Measurements from ENCODE around the gene FLT1.

The FLT1 gene

GRCh38 chr13:28494778-28495537 lies at the start of gene FLT1:
Gene FLT1 (minus strand): TSS chr13:28495128. CDS start chr13:28494843, 285 bp downstream.
- H3K9me3 ChIP-seq (ENCODE audit: control insufficient read depth, low read length): no peaks in the 10 kb centered on the region
- H3K9ac ChIP-seq (ENCODE audit: low read length): no peak within 1 kb of the TSS
- no peaks in the 10 kb centered on the region for H3K4me1 ChIP-seq (ENCODE audit: control insufficient read depth, insufficient read depth, low read length)
- no peaks in the 10 kb centered on the region for H3K36me3 ChIP-seq (ENCODE audit: control insufficient read depth, insufficient read depth, low read length)
- peaks cover 49% of the 10 kb centered on the region for H3K27me3 ChIP-seq (ENCODE audit: control insufficient read depth, insufficient read depth, low read length)
- no peak within 1 kb of the TSS for H3K4me3 ChIP-seq (ENCODE audit: low read length)

- H3K4me1 ChIP-seq (ENCODE audit: control insufficient read depth, insufficient read depth, low read length): no peaks in the 10 kb centered on the region
- H3K27me3 ChIP-seq (ENCODE audit: control insufficient read depth, insufficient read depth, low read length): peaks cover 4% of the 10 kb centered on the region
- no peaks in the 10 kb centered on the region for H3K36me3 ChIP-seq (ENCODE audit: control insufficient read depth, insufficient read depth, low read length)
- H3K9me3 ChIP-seq (ENCODE audit: control insufficient read depth, low read length): no peaks in the 10 kb centered on the region
- H3K4me3 ChIP-seq (ENCODE audit: low read length): no peak overlapping the region
- H3K9ac ChIP-seq (ENCODE audit: low read length): no peak overlapping the region
Measured at GRCh38 chr13:28544026-28544425, 49.1 kb upstream of the FLT1 start.

GRCh38 chr13:28542804-28543203 lies 47.9 kb upstream of the FLT1 start:
- Histone ChIP-seq H3K27me3 (ENCODE audit: control insufficient read depth, insufficient read depth, low read length) (peaks cover 4% of the 10 kb centered on the region), H3K4me3 (ENCODE audit: low read length) (no peak overlapping the region)

DNA sequence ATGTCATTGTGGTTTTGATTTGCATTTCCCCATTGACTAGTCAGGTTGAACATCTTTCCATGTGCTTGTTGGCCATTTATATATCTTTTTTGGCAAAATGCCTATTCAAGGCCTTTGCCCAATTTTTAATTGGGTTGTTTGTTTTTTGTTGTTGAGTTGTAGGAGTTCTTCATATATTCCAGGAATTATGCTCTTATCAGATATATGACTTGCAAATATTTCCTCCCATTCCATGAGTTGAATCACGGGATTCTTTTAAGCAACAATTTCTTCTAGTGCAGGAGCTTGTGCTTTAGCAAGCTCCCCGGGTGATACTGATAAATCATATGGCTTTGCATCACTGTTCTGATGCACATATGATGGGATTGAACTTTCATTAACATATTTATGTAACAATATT lies 47.0 kb upstream of the FLT1 start:
- Histone ChIP-seq H3K4me3 (ENCODE audit: low read length) (no peak overlapping the region), H3K27me3 (ENCODE audit: control insufficient read depth, insufficient read depth, low read length) (no peaks in the 10 kb centered on the region)

More at GRCh38 chr13:28542804-28543203, 47.9 kb upstream of the FLT1 start:
- Histone ChIP-seq H3K36me3 (ENCODE audit: control insufficient read depth, insufficient read depth, low read length) (no peaks in the 10 kb centered on the region), H3K9me3 (ENCODE audit: control insufficient read depth, low read length) (no peaks in the 10 kb centered on the region), H3K9ac (ENCODE audit: low read length) (no peak overlapping the region), H3K4me1 (ENCODE audit: control insufficient read depth, insufficient read depth, low read length) (no peaks in the 10 kb centered on the region)

DNA sequence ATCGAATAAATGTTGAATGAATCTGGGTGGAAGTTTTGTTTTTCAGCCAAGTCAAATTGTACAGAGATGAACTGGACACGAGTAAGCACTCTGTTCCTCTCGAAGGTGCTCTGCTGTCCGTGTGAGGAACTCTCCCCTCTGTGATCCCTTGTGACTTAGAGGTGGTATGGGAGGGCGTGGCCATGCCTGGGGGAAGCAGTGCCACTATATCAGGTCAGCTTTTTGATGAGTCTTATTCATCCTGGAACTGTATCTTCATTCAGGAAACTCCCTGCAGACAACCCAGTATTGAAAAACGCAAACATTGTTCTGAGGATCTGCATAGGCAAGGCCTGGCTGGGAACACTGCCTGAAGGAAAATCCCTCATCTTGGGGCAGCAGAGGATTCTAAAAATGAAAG lies 45.7 kb upstream of the FLT1 start:
- H3K9me3 ChIP-seq (ENCODE audit: control insufficient read depth, low read length): no peaks in the 10 kb centered on the region
- H3K4me1 ChIP-seq (ENCODE audit: control insufficient read depth, insufficient read depth, low read length): no peaks in the 10 kb centered on the region
- no peak overlapping the region for H3K9ac ChIP-seq (ENCODE audit: low read length)
- no peaks in the 10 kb centered on the region for H3K27me3 ChIP-seq (ENCODE audit: control insufficient read depth, insufficient read depth, low read length)
- H3K4me3 ChIP-seq (ENCODE audit: low read length): no peak overlapping the region
- H3K36me3 ChIP-seq (ENCODE audit: control insufficient read depth, insufficient read depth, low read length): no peaks in the 10 kb centered on the region

More for the DNA sequence above, 47.0 kb upstream of the FLT1 start:
- H3K9me3 ChIP-seq (ENCODE audit: control insufficient read depth, low read length): no peaks in the 10 kb centered on the region
- no peaks in the 10 kb centered on the region for H3K36me3 ChIP-seq (ENCODE audit: control insufficient read depth, insufficient read depth, low read length)
- no peak overlapping the region for H3K9ac ChIP-seq (ENCODE audit: low read length)
- no peaks in the 10 kb centered on the region for H3K4me1 ChIP-seq (ENCODE audit: control insufficient read depth, insufficient read depth, low read length)

GRCh38 chr13:28539625-28540286 lies 44.8 kb upstream of the FLT1 start:
- Histone ChIP-seq H3K4me1 (ENCODE audit: control insufficient read depth, insufficient read depth, low read length) (no peaks in the 10 kb centered on the region), H3K27me3 (ENCODE audit: control insufficient read depth, insufficient read depth, low read length) (no peaks in the 10 kb centered on the region), H3K36me3 (ENCODE audit: control insufficient read depth, insufficient read depth, low read length) (no peaks in the 10 kb centered on the region), H3K9ac (ENCODE audit: low read length) (no peak overlapping the region), H3K4me3 (ENCODE audit: low read length) (no peak overlapping the region), H3K9me3 (ENCODE audit: control insufficient read depth, low read length) (no peaks in the 10 kb centered on the region)

DNA sequence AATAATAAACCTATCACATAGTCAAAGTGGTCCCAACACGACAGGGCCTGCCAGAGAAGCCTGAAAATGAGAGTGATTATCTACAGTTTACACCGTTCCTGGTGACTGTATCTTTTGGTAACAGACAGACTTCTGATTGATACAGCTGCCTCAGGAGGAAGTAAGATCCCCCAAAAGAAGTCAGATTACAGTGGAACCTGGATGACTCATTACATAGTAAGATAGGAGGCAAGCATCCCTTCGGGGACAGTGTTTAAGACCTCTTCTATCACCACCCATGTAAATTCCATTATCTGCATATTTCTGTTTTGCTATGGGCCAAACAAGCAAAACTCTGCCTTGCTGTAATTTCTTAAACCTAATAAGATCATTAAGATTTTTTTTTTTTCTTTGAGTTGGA lies 44.0 kb upstream of the FLT1 start:
- H3K4me3 ChIP-seq (ENCODE audit: low read length): no peak overlapping the region
- no peak overlapping the region for H3K9ac ChIP-seq (ENCODE audit: low read length)
- peaks cover 5% of the 10 kb centered on the region for H3K27me3 ChIP-seq (ENCODE audit: control insufficient read depth, insufficient read depth, low read length)
- H3K9me3 ChIP-seq (ENCODE audit: control insufficient read depth, low read length): no peaks in the 10 kb centered on the region
- no peaks in the 10 kb centered on the region for H3K36me3 ChIP-seq (ENCODE audit: control insufficient read depth, insufficient read depth, low read length)
- no peaks in the 10 kb centered on the region for H3K4me1 ChIP-seq (ENCODE audit: control insufficient read depth, insufficient read depth, low read length)

- Histone ChIP-seq H3K36me3 (ENCODE audit: control insufficient read depth, insufficient read depth, low read length) (no peaks in the 10 kb centered on the region), H3K9me3 (ENCODE audit: control insufficient read depth, low read length) (no peaks in the 10 kb centered on the region), H3K9ac (ENCODE audit: low read length) (no peak overlapping the region), H3K4me3 (ENCODE audit: low read length) (no peak overlapping the region), H3K4me1 (ENCODE audit: control insufficient read depth, insufficient read depth, low read length) (no peaks in the 10 kb centered on the region), H3K27me3 (ENCODE audit: control insufficient read depth, insufficient read depth, low read length) (peaks cover 21% of the 10 kb centered on the region)
Measured at GRCh38 chr13:28537171-28537570, 42.2 kb upstream of the FLT1 start.

GRCh38 chr13:28536371-28536770 lies 41.4 kb upstream of the FLT1 start:
- H3K4me3 ChIP-seq (ENCODE audit: low read length): no peak overlapping the region
- no peak overlapping the region for H3K9ac ChIP-seq (ENCODE audit: low read length)
- H3K4me1 ChIP-seq (ENCODE audit: control insufficient read depth, insufficient read depth, low read length): peaks cover 4% of the 10 kb centered on the region
- H3K9me3 ChIP-seq (ENCODE audit: control insufficient read depth, low read length): no peaks in the 10 kb centered on the region
- H3K36me3 ChIP-seq (ENCODE audit: control insufficient read depth, insufficient read depth, low read length): no peaks in the 10 kb centered on the region
- H3K27me3 ChIP-seq (ENCODE audit: control insufficient read depth, insufficient read depth, low read length): peaks cover 29% of the 10 kb centered on the region

DNA sequence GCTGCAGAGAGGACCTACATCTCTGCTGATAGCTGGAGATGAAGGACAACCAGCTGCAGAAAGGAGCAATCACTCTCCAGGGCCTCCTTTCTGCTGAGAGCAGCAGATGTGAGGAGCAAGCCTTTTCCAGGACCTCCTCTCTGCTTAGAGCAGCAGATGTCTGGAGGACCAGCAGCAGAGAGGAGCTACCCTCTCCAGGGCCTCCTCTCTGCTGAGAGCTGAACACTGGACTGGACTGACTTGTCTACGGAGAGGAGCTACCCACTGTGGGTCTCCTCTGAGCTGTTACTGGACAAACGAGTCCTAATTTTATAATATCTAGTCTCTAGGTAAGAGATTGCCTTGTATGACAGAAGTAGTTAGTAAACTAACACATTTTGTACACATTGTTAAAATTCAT lies 40.8 kb upstream of the FLT1 start:
- no peak overlapping the region for H3K4me3 ChIP-seq (ENCODE audit: low read length)
- H3K36me3 ChIP-seq (ENCODE audit: control insufficient read depth, insufficient read depth, low read length): no peaks in the 10 kb centered on the region
- no peaks in the 10 kb centered on the region for H3K9me3 ChIP-seq (ENCODE audit: control insufficient read depth, low read length)
- H3K9ac ChIP-seq (ENCODE audit: low read length): no peak overlapping the region
- H3K27me3 ChIP-seq (ENCODE audit: control insufficient read depth, insufficient read depth, low read length): peaks cover 35% of the 10 kb centered on the region
- H3K4me1 ChIP-seq (ENCODE audit: control insufficient read depth, insufficient read depth, low read length): peaks cover 9% of the 10 kb centered on the region

DNA sequence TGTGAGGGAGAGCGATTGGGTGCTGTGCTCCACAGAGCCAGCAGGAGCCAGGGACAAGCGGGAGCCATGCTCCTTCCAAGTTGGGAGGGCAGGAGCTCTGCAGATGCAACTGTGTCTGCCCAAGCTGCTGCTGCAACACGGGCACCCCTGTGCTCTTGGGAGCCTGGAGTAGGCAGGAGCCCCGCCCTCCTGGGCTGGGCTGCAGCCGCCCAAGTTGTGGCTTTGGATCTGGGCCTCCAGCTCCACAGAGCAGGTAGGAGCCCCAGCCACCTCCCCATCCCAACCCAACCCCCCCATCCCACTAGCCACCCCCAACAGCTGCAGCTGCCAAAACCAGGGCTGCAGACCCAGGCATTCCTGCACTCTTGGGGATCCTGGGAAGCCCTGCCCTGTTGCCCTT lies 39.9 kb upstream of the FLT1 start:
- H3K9me3 ChIP-seq (ENCODE audit: control insufficient read depth, low read length): no peaks in the 10 kb centered on the region
- no peaks in the 10 kb centered on the region for H3K36me3 ChIP-seq (ENCODE audit: control insufficient read depth, insufficient read depth, low read length)
- peaks cover 44% of the 10 kb centered on the region for H3K27me3 ChIP-seq (ENCODE audit: control insufficient read depth, insufficient read depth, low read length)
- H3K9ac ChIP-seq (ENCODE audit: low read length): no peak overlapping the region
- no peak overlapping the region for H3K4me3 ChIP-seq (ENCODE audit: low read length)
- peaks cover 9% of the 10 kb centered on the region for H3K4me1 ChIP-seq (ENCODE audit: control insufficient read depth, insufficient read depth, low read length)

DNA sequence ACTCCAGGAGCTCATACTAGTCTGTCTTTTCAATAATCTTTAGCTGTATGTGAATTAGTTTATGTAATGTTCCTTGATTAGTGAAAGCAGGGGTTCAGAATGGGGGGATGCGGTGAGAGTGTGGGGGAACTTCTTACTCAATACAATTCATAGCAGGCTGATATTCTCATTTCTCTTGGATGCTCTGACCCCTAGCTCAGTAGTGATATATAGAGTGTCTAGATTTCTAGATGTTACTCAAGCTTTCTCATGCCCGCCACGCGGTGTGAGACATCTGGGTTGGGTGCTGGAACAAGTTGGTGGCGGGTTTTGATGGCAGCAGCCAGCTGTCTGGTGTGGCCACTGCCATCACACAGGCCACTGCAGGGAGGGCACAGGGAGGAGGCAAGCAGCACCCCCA lies 39.3 kb upstream of the FLT1 start:
- Histone ChIP-seq H3K9me3 (ENCODE audit: control insufficient read depth, low read length) (no peaks in the 10 kb centered on the region), H3K9ac (ENCODE audit: low read length) (no peak overlapping the region), H3K36me3 (ENCODE audit: control insufficient read depth, insufficient read depth, low read length) (no peaks in the 10 kb centered on the region), H3K4me3 (ENCODE audit: low read length) (no peak overlapping the region), H3K27me3 (ENCODE audit: control insufficient read depth, insufficient read depth, low read length) (peaks cover 45% of the 10 kb centered on the region), H3K4me1 (ENCODE audit: control insufficient read depth, insufficient read depth, low read length) (peaks cover 9% of the 10 kb centered on the region)

Data from mucosa of stomach (tissue), 1 donor.